Activated CD4-positive, alpha-beta memory T cell treated with anti-CD3 and anti-CD28 coated beads for 36 hours (primary cell): Measurements from ENCODE around the gene KRTAP5-4. TPM values are rescaled to one million over a fixed set of nuclear protein-coding genes. Genes with fewer than 3 reads are reported as not detected.
"Not testable (repeated sequence)": the region's sequence is repeated elsewhere in the genome, so short reads cannot be mapped to it uniquely, and the experiment has no call there.

Experiments used
- CTCF ChIA-PET: fragments of 350-600 bp; sonication (Branson Sonifier 250); formaldehyde crosslinking; loops from one replicate; lab custom pipeline; 2021; ENCODE audit warnings: antibody characterized with exemption, inconsistent platforms; lab: Charles Lee
- POLR2A ChIA-PET: fragments of 350-600 bp; sonication (Branson Sonifier 250); formaldehyde crosslinking; loops from one replicate; lab custom pipeline; 2021; ENCODE audit warnings: antibody characterized with exemption; lab: Charles Lee
- DNase-seq: peaks from one replicate; pipeline ENCODE4 v3.0.0-alpha.2; 2020
- H3K27ac Mint-ChIP-seq: one replicate; pipeline ENCODE4 v1.8.0; 2021; ENCODE audit warnings: mixed read lengths
- H3K27me3 Mint-ChIP-seq: one replicate; pipeline ENCODE4 v1.8.0; 2021; ENCODE audit warnings: mixed read lengths
- H3K36me3 Mint-ChIP-seq: one replicate; pipeline ENCODE4 v1.8.0; 2021; ENCODE audit warnings: mixed read lengths
- H3K4me1 Mint-ChIP-seq: one replicate; pipeline ENCODE4 v1.8.0; 2021; ENCODE audit warnings: low read depth, mixed read lengths
- H3K4me3 Mint-ChIP-seq: one replicate; pipeline ENCODE4 v1.8.0; 2021; ENCODE audit warnings: mild to moderate bottlenecking, mixed read lengths
- H3K9me3 Mint-ChIP-seq: one replicate; pipeline ENCODE4 v1.8.0; 2021; ENCODE audit warnings: mixed read lengths
- intact Hi-C: fragments of 100-400 bp; cut with micrococcal nuclease; formaldehyde crosslinking; loops from one replicate; pipeline ENCODE4 v1.15.1; 2023
- total RNA-seq, 2 experiments: library from RNA; stranded (reverse); gene quantifications; one replicate each; pipeline ENCODE4 v1.2.3, GENCODE V29; 2021

KRTAP5-4 gene
- total RNA-seq, 2 experiments from 2014 or later: not detected

- Mint-ChIP-seq H3K9me3 (no peaks in the 10 kb centered on the region), H3K27ac (no peak overlapping the region), H3K4me3 (no peak overlapping the region), H3K36me3 (peaks cover 3% of the 10 kb centered on the region), H3K27me3 (peaks cover 2% of the 10 kb centered on the region), H3K4me1 (peaks cover 14% of the 10 kb centered on the region)
- no peak for DNase-seq
- POLR2A ChIA-PET: interaction anchor here (1.5 kb wide), 1 partner anchor 15 kb away, joined by 4 read pairs; no protein-coding TSS in a partner anchor
- CTCF ChIA-PET: interaction anchor here (1.0 to 2.9 kb wide), 3 partner anchors 16 to 63 kb away, joined by 3 to 32 read pairs (median 8); no protein-coding TSS in a partner anchor
- intact Hi-C loops: loop anchor here (5.0 kb wide), 1 partner anchor 37 kb away; the partner anchor contains the start of gene KRTAP5-5
Observed at GRCh38 chr11:1589996-1590395, 31.9 kb downstream of the KRTAP5-4 start.

GRCh38 chr11:1589191-1589963 is 32.6 kb downstream of the KRTAP5-4 start:
- H3K4me1 Mint-ChIP-seq: peaks cover 15% of the 10 kb centered on the region
- peak; percentile 28 for DNase-seq
- not testable (repeated sequence) for H3K27me3 Mint-ChIP-seq, H3K9me3 Mint-ChIP-seq, H3K36me3 Mint-ChIP-seq
- H3K27ac Mint-ChIP-seq: peak overlapping the region; percentile 66
- peak overlapping the region; percentile 36 for H3K4me3 Mint-ChIP-seq
- CTCF ChIA-PET: interaction anchor here (0.7 to 2.9 kb wide), 7 partner anchors 11 to 64 kb away, joined by 3 to 32 read pairs (median 4); no protein-coding TSS in a partner anchor
- intact Hi-C loops: loop anchor here (5.0 kb wide), 1 partner anchor 38 kb away; the partner anchor contains the start of gene KRTAP5-5
- POLR2A ChIA-PET: interaction anchor here (1.5 kb wide), 1 partner anchor 15 kb away, joined by 4 read pairs; no protein-coding TSS in a partner anchor

- H3K4me1 Mint-ChIP-seq: peaks cover 21% of the 10 kb centered on the region
- H3K9me3 Mint-ChIP-seq: no peaks in the 10 kb centered on the region
- intact Hi-C loops: loop anchor here (5.0 kb wide), 1 partner anchor 41 kb away; the partner anchor contains the start of gene KRTAP5-5
- ChIA-PET POLR2A (no interaction called here), CTCF (interaction anchor here (1.1 to 1.4 kb wide), 2 partner anchors 9 to 12 kb away, joined by 5 to 6 read pairs; no protein-coding TSS in a partner anchor)
- no peak for DNase-seq
- H3K4me3 Mint-ChIP-seq: no peak overlapping the region
- H3K27ac Mint-ChIP-seq: no peak overlapping the region
- peaks cover 3% of the 10 kb centered on the region for H3K36me3 Mint-ChIP-seq
- peaks cover 2% of the 10 kb centered on the region for H3K27me3 Mint-ChIP-seq
Observed at GRCh38 chr11:1586699-1587098, 35.2 kb downstream of the KRTAP5-4 start.

- DNase-seq, H3K9me3 Mint-ChIP-seq, CTCF ChIA-PET, H3K27me3 Mint-ChIP-seq, H3K27ac Mint-ChIP-seq, H3K4me3 Mint-ChIP-seq, POLR2A ChIA-PET, H3K36me3 Mint-ChIP-seq: not testable (repeated sequence)
- peaks cover 18% of the 10 kb centered on the region for H3K4me1 Mint-ChIP-seq
- intact Hi-C loops: loop anchor here (5.0 kb wide), 1 partner anchor 42 kb away; the partner anchor contains the start of gene KRTAP5-5
Observed at GRCh38 chr11:1584661-1585370, 37.1 kb downstream of the KRTAP5-4 start, which contains the start of gene KRTAP5-1. KRTAP5-1 (minus strand) TSS chr11:1585283; CDS start chr11:1585249, 34 bp downstream.

GRCh38 chr11:1582909-1583308 is 39.0 kb downstream of the KRTAP5-4 start:
- H3K4me3 Mint-ChIP-seq, H3K27me3 Mint-ChIP-seq, DNase-seq, H3K4me1 Mint-ChIP-seq, POLR2A ChIA-PET, H3K27ac Mint-ChIP-seq, intact Hi-C loops, H3K9me3 Mint-ChIP-seq, H3K36me3 Mint-ChIP-seq: not testable (repeated sequence)
- CTCF ChIA-PET: interaction anchor here (1.5 kb wide), 1 partner anchor 36 kb away, joined by 5 read pairs; no protein-coding TSS in a partner anchor

- peaks cover 7% of the 10 kb centered on the region for H3K9me3 Mint-ChIP-seq
- peaks cover 7% of the 10 kb centered on the region for H3K4me1 Mint-ChIP-seq
- peaks cover 4% of the 10 kb centered on the region for H3K36me3 Mint-ChIP-seq
- ChIA-PET POLR2A (interaction anchor here (0.6 kb wide), 1 partner anchor 12 kb away, joined by 3 read pairs; no protein-coding TSS in a partner anchor), CTCF (interaction anchor here (1.1 to 1.5 kb wide), 2 partner anchors 13 to 35 kb away, joined by 5 read pairs; no protein-coding TSS in a partner anchor)
- H3K4me3 Mint-ChIP-seq: no peak overlapping the region
- no peak overlapping the region for H3K27ac Mint-ChIP-seq
- H3K27me3 Mint-ChIP-seq: peaks cover 2% of the 10 kb centered on the region
- DNase-seq: no peak
- intact Hi-C loops: no loop called here
Observed at GRCh38 chr11:1581976-1582375, 40.0 kb downstream of the KRTAP5-4 start.

GRCh38 chr11:1576825-1577224 is 45.1 kb downstream of the KRTAP5-4 start:
- intact Hi-C loops: no loop called here
- H3K27me3 Mint-ChIP-seq: peaks cover 2% of the 10 kb centered on the region
- H3K9me3 Mint-ChIP-seq: peaks cover 7% of the 10 kb centered on the region
- H3K4me3 Mint-ChIP-seq: no peak overlapping the region
- peaks cover 6% of the 10 kb centered on the region for H3K4me1 Mint-ChIP-seq
- H3K27ac Mint-ChIP-seq: no peak overlapping the region
- POLR2A ChIA-PET: interaction anchor here (1.1 kb wide), 1 partner anchor 17 kb away, joined by 3 read pairs; no protein-coding TSS in a partner anchor
- peaks cover 4% of the 10 kb centered on the region for H3K36me3 Mint-ChIP-seq
- no peak for DNase-seq
- CTCF ChIA-PET: interaction anchor here (0.9 to 6.0 kb wide), 4 partner anchors 19 to 61 kb away, joined by 3 to 42 read pairs (median 10); partner anchors contain the start of gene KRTAP5-2

- intact Hi-C loops: loop anchor here (2.0 kb wide), 1 partner anchor 187 kb away; the partner anchor contains the start of gene BRSK2
- not testable (repeated sequence) for H3K27me3 Mint-ChIP-seq, H3K4me3 Mint-ChIP-seq, H3K36me3 Mint-ChIP-seq, H3K9me3 Mint-ChIP-seq, H3K27ac Mint-ChIP-seq, H3K4me1 Mint-ChIP-seq, DNase-seq
- ChIA-PET POLR2A (interaction anchor here (0.6 kb wide), 1 partner anchor 124 kb away, joined by 3 read pairs; no protein-coding TSS in a partner anchor), CTCF (interaction anchor here (0.7 to 9.1 kb wide), 8 partner anchors 20 to 641 kb away, joined by 3 to 113 read pairs (median 10); partner anchors contain the start of gene KRTAP5-2)
Observed at GRCh38 chr11:1575756-1576155, 46.2 kb downstream of the KRTAP5-4 start.

- DNase-seq: no peak
- peaks cover 10% of the 10 kb centered on the region for H3K4me1 Mint-ChIP-seq
- no peak overlapping the region for H3K4me3 Mint-ChIP-seq
- H3K36me3 Mint-ChIP-seq: peaks cover 4% of the 10 kb centered on the region
- H3K27me3 Mint-ChIP-seq: peaks cover 2% of the 10 kb centered on the region
- no peak overlapping the region for H3K27ac Mint-ChIP-seq
- ChIA-PET CTCF (interaction anchor here (0.5 to 9.1 kb wide), 44 partner anchors 10 to 940 kb away, joined by 3 to 113 read pairs (median 4); partner anchors contain the start of genes KRTAP5-2, KRTAP5-3, LSP1 and TOLLIP), POLR2A (interaction anchor here (0.6 to 1.2 kb wide), 2 partner anchors 15 to 647 kb away, joined by 3 to 4 read pairs; no protein-coding TSS in a partner anchor)
- peaks cover 7% of the 10 kb centered on the region for H3K9me3 Mint-ChIP-seq
- intact Hi-C loops: loop anchor here (1.0 to 5.0 kb wide), 6 partner anchors 29 to 373 kb away; partner anchors contain the start of gene BRSK2
Observed at GRCh38 chr11:1574933-1575242, 47.0 kb downstream of the KRTAP5-4 start.

- CTCF ChIA-PET: interaction anchor here (0.5 to 9.1 kb wide), 48 partner anchors 10 to 940 kb away, joined by 3 to 113 read pairs (median 4); partner anchors contain the start of genes KRTAP5-2, KRTAP5-3, LSP1 and TOLLIP
- POLR2A ChIA-PET: interaction anchor here (0.6 to 1.2 kb wide), 3 partner anchors 15 to 647 kb away, joined by 3 to 4 read pairs (median 4); no protein-coding TSS in a partner anchor
- peaks cover 7% of the 10 kb centered on the region for H3K9me3 Mint-ChIP-seq
- H3K27ac Mint-ChIP-seq: no peak overlapping the region
- peaks cover 10% of the 10 kb centered on the region for H3K4me1 Mint-ChIP-seq
- peaks cover 4% of the 10 kb centered on the region for H3K36me3 Mint-ChIP-seq
- H3K27me3 Mint-ChIP-seq: peaks cover 2% of the 10 kb centered on the region
- H3K4me3 Mint-ChIP-seq: peak overlapping the region; percentile 39
- intact Hi-C loops: loop anchor here (1.0 to 5.0 kb wide), 6 partner anchors 28 to 372 kb away; partner anchors contain the start of gene BRSK2
- DNase-seq: peak; percentile 67
Observed at GRCh38 chr11:1574238-1574932, 47.6 kb downstream of the KRTAP5-4 start.
